GM12878 (cell line): ENCODE measurements around the gene STAMBPL1. TPM values are rescaled to one million over a fixed set of nuclear protein-coding genes. Genes with fewer than 3 reads are reported as not detected.

Experiments used
- ATAC-seq: fragments of 200-7000 bp; cut with Tn5 transposase; 3 replicates; pipeline ENCODE4 v1.9.1; 2020; ENCODE audit warnings: mild to moderate bottlenecking, moderate library complexity
- BruUV-seq: library from RNA; stranded (reverse); fragments of 400-500 nt; replicated peaks from 2 replicates; lab custom pipeline; 2021; lab: Mats Ljungman, UMichigan
- CTCF ChIA-PET: fragments of 300-600 bp; sonication (Branson Sonifier 250); formaldehyde crosslinking; extraction: SDS; loops from one replicate; lab custom pipeline; 2021; ENCODE audit warnings: inconsistent platforms; lab: Yijun Ruan, JAX
- POLR2A ChIA-PET: fragments of 350-600 bp; formaldehyde crosslinking; extraction: SDS; loops from one replicate; lab custom pipeline; 2021; ENCODE audit warnings: inconsistent platforms; lab: Charles Lee
- RAD21 ChIA-PET: fragments of 300-600 bp; sonication (Branson Sonifier 250); formaldehyde crosslinking; loops from one replicate; lab custom pipeline; 2023; ENCODE audit warnings: antibody characterized with exemption; ENCODE audit not compliant: unreplicated experiment; lab: Charles Lee
- SMC1A ChIA-PET: fragments of 300-600 bp; sonication (Branson Sonifier 250); formaldehyde crosslinking; loops from one replicate; lab custom pipeline; 2023; ENCODE audit not compliant: unreplicated experiment, uncharacterized antibody; lab: Charles Lee
- DNase-seq: peaks from one replicate; pipeline ENCODE4 v3.0.0-alpha.2; 2011; ENCODE audit warnings: low read depth, low spot score
- FAIRE-seq: peaks from 3 replicates; lab custom pipeline; 2011; peaks lifted over from hg19 to GRCh38; lab: Jason Lieb, UNC
- H2AFZ ChIP-seq: 2 replicates; pipeline ENCODE4 v1.6.0; 2011; ENCODE audit warnings: low read depth, low read length, control low read depth; ENCODE audit not compliant: control insufficient read depth
- H3K27ac ChIP-seq: 2 replicates; pipeline ENCODE4 v1.5.1; 2011; ENCODE audit warnings: control low read depth; ENCODE audit not compliant: control insufficient read depth, insufficient read depth
- H3K27me3 ChIP-seq, 2 experiments: replicated peaks in 1 of 2; 2 replicates each; pipeline versions ENCODE4 v1.6.0 to v1.6.1; 2011; ENCODE audit warnings: low read length in 1 of 2; ENCODE audit not compliant: control insufficient read depth in 2 of 2, insufficient read depth in 2 of 2
- H3K36me3 ChIP-seq, 2 experiments: 2 replicates each; pipeline ENCODE4 v1.5.1; 2011; ENCODE audit warnings: low read length in 1 of 2; ENCODE audit not compliant: control insufficient read depth in 2 of 2, insufficient read depth in 2 of 2
- H3K4me1 ChIP-seq: 2 replicates; pipeline ENCODE4 v1.6.1; 2011; ENCODE audit warnings: mild to moderate bottlenecking, low read length, moderate library complexity, mixed read lengths; ENCODE audit not compliant: control insufficient read depth, insufficient read depth
- H3K4me2 ChIP-seq: 2 replicates; pipeline ENCODE4 v1.6.0; 2011; ENCODE audit warnings: control low read depth; ENCODE audit not compliant: control insufficient read depth, insufficient read depth
- H3K4me3 ChIP-seq: fragments of 200-600 bp; sonication (generic); 2 replicates; pipeline ENCODE4 v1.5.1; 2016
- H3K79me2 ChIP-seq: 2 replicates; pipeline ENCODE4 v1.6.0; 2011; ENCODE audit warnings: low read length; ENCODE audit not compliant: control insufficient read depth, insufficient read depth
- H3K9ac ChIP-seq: 2 replicates; pipeline ENCODE4 v1.8.0; 2011; ENCODE audit warnings: low read length, control low read depth, mixed read lengths; ENCODE audit not compliant: control insufficient read depth, insufficient read depth
- H3K9me3 ChIP-seq: replicated peaks from 3 replicates; pipeline ENCODE4 v1.5.1; 2011; ENCODE audit warnings: mild to moderate bottlenecking, low read length; ENCODE audit not compliant: control insufficient read depth, insufficient read depth
- H4K20me1 ChIP-seq: 2 replicates; pipeline ENCODE4 v1.6.0; 2011; ENCODE audit not compliant: control insufficient read depth, insufficient read depth
- BHLHE40 ChIP-seq, 2 experiments: fragments of 450-650 bp in 1 of 2; IDR thresholded peaks; 2 replicates each; pipeline ENCODE4 v1.6.1; 2011 to 2017; ENCODE audit warnings: low read depth in 2 of 2, borderline replicate concordance in 1 of 2, improper control_type of control experiment in 1 of 2, low read length in 1 of 2, mild to moderate bottlenecking in 1 of 2
- CBX3 ChIP-seq: fragments of 200-600 bp; sonication (generic); IDR thresholded peaks from 2 replicates; pipeline ENCODE4 v1.6.1; 2016; ENCODE audit warnings: low read depth, borderline replicate concordance
- CEBPZ ChIP-seq: fragments of 150-350 bp; IDR thresholded peaks from 2 replicates; pipeline ENCODE4 v1.6.1; 2016; ENCODE audit warnings: low read depth, low read length
- EP300 ChIP-seq, 2 experiments: fragments of 150-350 bp in 1 of 2; IDR thresholded peaks; 2 replicates each; pipeline ENCODE4 v1.6.1; 2011 to 2012; ENCODE audit warnings: low read depth in 2 of 2, low read length in 2 of 2, borderline replicate concordance in 1 of 2, improper control_type of control experiment in 1 of 2, inconsistent platforms in 1 of 2; ENCODE audit not compliant: control insufficient read depth in 1 of 2
- IRF4 ChIP-seq: IDR thresholded peaks from 2 replicates; pipeline ENCODE4 v1.6.1; 2011; ENCODE audit warnings: low read depth, low read length
- NFXL1 ChIP-seq: fragments of 450-650 bp; IDR thresholded peaks from 2 replicates; pipeline ENCODE4 v1.6.1; 2017; ENCODE audit warnings: antibody characterized with exemption, mild to moderate bottlenecking, borderline replicate concordance
- RELB ChIP-seq: fragments of 450-650 bp; IDR thresholded peaks from 2 replicates; pipeline ENCODE4 v1.6.1; 2017; ENCODE audit warnings: low read depth, mild to moderate bottlenecking, moderate library complexity
- SMARCA5 ChIP-seq: fragments of 450-650 bp; IDR thresholded peaks from 2 replicates; pipeline ENCODE4 v1.6.1; 2017; ENCODE audit warnings: mild to moderate bottlenecking
- TCF12 ChIP-seq: IDR thresholded peaks from 2 replicates; pipeline ENCODE4 v1.6.1; 2011; ENCODE audit warnings: low read depth, mild to moderate bottlenecking, low read length
- WGBS: methylation state at CpG from one replicate; pipeline ENCODE4 v1.1.6; 2016; ENCODE audit warnings: low lambda C conversion rate; ENCODE audit not compliant: insufficient replicate concordance, insufficient coverage; ENCODE audit errors: missing lambda C conversion rate; 5-methylcytosine and 5-hydroxymethylcytosine counted together
- in situ Hi-C: fragments of 300-500 bp; cut with MboI; formaldehyde crosslinking; loops from 9 replicates; pipeline ENCODE4 v1.14.3; 2018; ENCODE audit warnings: mixed read lengths
- intact Hi-C: fragments of 100-400 bp; cut with micrococcal nuclease; formaldehyde crosslinking; loops from one replicate; pipeline ENCODE4 v1.14.2; 2022; ENCODE audit not compliant: unreplicated experiment
- polyA plus RNA-seq, 11 experiments: library from polyadenylated mRNA; depleted of rRNA in 4 of 11; unstranded in 6 of 11; stranded (reverse) in 5 of 11; fragments of >200 nt; fragmentation: Nextera tagmentation in 4 of 11; fragmentation: Illumina TruSeq in 1 of 11; extraction: Ambion mirVana in 4 of 11; extraction: Trizol in 1 of 11; gene quantifications; 1 replicate in 1 of 11; 2 replicates in 10 of 11; pipeline versions ENCODE4 v1.2.1 to v1.2.3, GENCODE V29; 2011 to 2016; ENCODE audit warnings: inconsistent platforms in 2 of 11, missing spikeins in 2 of 11, low read depth in 1 of 11
- total RNA-seq, 4 experiments: library from RNA; depleted of rRNA in 3 of 4; stranded (reverse); fragments of >200 nt in 3 of 4; fragmentation: Illumina TruSeq in 1 of 4; extraction: Trizol in 1 of 4; gene quantifications; 2 replicates each; pipeline versions ENCODE4 v1.2.1 to v1.2.3, GENCODE V29; 2013 to 2021
- TF ChIP-seq, protein P1 (sequence below): fragments of 450-650 bp; formaldehyde crosslinking; IDR thresholded peaks from 2 replicates; pipeline ENCODE4 v1.5.0; 2022; ENCODE audit warnings: mild to moderate bottlenecking, missing genetic modification characterization
- TF ChIP-seq, protein P2 (sequence below): fragments of 450-650 bp; conservative IDR thresholded peaks from 2 replicates; pipeline ENCODE4 v1.6.1; 2017; ENCODE audit warnings: mild to moderate bottlenecking, moderate library complexity

The STAMBPL1 gene
- total and polyA plus RNA-seq, 10 of the 15 experiments (the other 5 are each of a cell fraction or from before 2014, with no cell fraction given), result 7.5 to 44.1 (median 25.4) TPM

DNA sequence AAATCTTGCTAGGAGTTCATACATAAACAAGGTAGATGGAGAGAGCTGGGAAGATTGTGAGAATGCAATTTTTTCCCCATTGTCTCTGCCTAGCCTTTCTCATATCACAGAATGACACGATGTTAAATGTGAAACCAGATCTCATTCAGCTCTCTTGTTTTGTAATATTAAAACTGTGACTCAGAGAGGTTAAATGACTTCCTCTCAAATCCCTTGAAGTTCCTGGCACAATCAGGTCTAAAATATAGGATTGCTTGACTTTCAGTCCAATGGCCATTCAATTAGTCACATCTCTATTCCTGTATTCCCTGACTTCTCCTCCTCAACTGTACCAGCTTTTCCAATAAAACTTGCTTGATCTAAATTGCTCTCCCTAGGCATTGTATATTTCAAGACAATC, 31.5 kb upstream of the STAMBPL1 start (continued):
- no peak for TF ChIP-seq CEBPZ
- TF ChIP-seq, protein P1, sequence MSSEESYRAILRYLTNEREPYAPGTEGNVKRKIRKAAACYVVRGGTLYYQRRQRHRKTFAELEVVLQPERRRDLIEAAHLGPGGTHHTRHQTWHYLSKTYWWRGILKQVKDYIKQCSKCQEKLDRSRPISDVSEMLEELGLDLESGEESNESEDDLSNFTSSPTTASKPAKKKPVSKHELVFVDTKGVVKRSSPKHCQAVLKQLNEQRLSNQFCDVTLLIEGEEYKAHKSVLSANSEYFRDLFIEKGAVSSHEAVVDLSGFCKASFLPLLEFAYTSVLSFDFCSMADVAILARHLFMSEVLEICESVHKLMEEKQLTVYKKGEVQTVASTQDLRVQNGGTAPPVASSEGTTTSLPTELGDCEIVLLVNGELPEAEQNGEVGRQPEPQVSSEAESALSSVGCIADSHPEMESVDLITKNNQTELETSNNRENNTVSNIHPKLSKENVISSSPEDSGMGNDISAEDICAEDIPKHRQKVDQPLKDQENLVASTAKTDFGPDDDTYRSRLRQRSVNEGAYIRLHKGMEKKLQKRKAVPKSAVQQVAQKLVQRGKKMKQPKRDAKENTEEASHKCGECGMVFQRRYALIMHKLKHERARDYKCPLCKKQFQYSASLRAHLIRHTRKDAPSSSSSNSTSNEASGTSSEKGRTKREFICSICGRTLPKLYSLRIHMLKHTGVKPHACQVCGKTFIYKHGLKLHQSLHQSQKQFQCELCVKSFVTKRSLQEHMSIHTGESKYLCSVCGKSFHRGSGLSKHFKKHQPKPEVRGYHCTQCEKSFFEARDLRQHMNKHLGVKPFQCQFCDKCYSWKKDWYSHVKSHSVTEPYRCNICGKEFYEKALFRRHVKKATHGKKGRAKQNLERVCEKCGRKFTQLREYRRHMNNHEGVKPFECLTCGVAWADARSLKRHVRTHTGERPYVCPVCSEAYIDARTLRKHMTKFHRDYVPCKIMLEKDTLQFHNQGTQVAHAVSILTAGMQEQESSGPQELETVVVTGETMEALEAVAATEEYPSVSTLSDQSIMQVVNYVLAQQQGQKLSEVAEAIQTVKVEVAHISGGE (CRISPR knock-in tag), result no peak
- TF ChIP-seq NFXL1, result no peak
- no peak for TF ChIP-seq SMARCA5

DNA sequence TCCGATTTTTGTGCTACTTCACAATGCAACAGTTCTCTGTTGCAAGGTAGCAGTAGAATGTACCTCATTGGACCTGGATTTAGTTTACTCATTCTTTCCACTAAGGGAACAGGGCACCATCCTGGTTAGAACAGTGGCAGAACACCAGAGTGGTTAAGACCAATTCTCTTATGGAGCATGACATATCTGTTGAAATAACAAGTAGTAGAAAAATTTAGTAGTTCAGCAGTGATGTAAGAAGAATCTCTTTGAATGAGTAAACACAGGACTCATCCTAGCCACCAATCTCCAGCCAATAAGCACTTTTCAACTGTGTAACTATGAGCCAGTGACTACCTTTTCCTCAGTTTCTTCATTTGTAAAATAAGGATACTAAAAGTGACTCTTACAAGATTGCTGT, 30.8 kb upstream of the STAMBPL1 start:
- in situ Hi-C loops (no loop called here), intact Hi-C loops (no loop called here)
- Histone ChIP-seq H3K79me2 (no peaks in the 10 kb centered on the region), H3K4me3 (no peak overlapping the region), H3K9ac (no peak overlapping the region), H2AFZ (peak overlapping the region; percentile 26; the same call in 1 of the 2 replicates), H3K9me3 (no peaks in the 10 kb centered on the region), H4K20me1 (no peaks in the 10 kb centered on the region), H3K4me1 (peaks cover 4% of the 10 kb centered on the region; the same call in 1 of the 2 replicates), H3K36me3 (no peaks in the 10 kb centered on the region), H3K27ac (no peak overlapping the region), H3K27me3 (no peaks in the 10 kb centered on the region), H3K4me2 (no peak overlapping the region)
- ATAC-seq (peak; percentile 63), FAIRE-seq (no peak), DNase-seq (no peak)
- SMC1A ChIA-PET, result interaction anchor here (0.6 to 1.1 kb wide), 2 partner anchors 10 to 1470 kb away, joined by 3 to 5 read pairs; no protein-coding TSS in a partner anchor
- WGBS, result 88% methylated on average over 1 of the region's 1 CpG
- POLR2A ChIA-PET, result interaction anchor here (0.6 kb wide), 1 partner anchor 417 kb away, joined by 3 read pairs; no protein-coding TSS in a partner anchor
- CTCF ChIA-PET, result interaction anchor here (0.7 to 2.4 kb wide), 4 partner anchors 12 to 83 kb away, joined by 3 to 13 read pairs (median 4); no protein-coding TSS in a partner anchor
- RAD21 ChIA-PET, result interaction anchor here (1.1 kb wide), 1 partner anchor 12 kb away, joined by 11 read pairs; no protein-coding TSS in a partner anchor
- BruUV-seq, result no TSS peak
- TF ChIP-seq RELB (no peak), CBX3 (no peak), IRF4 (no peak), BHLHE40 (IDR thresholded peaks at IDR 0.05; ENCODE audit: borderline replicate concordance in 1 of 2, low read depth in 2 of 2, low read length in 1 of 2) (no peak), EP300 (IDR thresholded peaks at IDR 0.05; ENCODE audit: borderline replicate concordance in 1 of 2, control insufficient read depth in 1 of 2, low read depth in 2 of 2, low read length in 2 of 2) (no peak), TCF12 (no peak)
- TF ChIP-seq, protein P2, sequence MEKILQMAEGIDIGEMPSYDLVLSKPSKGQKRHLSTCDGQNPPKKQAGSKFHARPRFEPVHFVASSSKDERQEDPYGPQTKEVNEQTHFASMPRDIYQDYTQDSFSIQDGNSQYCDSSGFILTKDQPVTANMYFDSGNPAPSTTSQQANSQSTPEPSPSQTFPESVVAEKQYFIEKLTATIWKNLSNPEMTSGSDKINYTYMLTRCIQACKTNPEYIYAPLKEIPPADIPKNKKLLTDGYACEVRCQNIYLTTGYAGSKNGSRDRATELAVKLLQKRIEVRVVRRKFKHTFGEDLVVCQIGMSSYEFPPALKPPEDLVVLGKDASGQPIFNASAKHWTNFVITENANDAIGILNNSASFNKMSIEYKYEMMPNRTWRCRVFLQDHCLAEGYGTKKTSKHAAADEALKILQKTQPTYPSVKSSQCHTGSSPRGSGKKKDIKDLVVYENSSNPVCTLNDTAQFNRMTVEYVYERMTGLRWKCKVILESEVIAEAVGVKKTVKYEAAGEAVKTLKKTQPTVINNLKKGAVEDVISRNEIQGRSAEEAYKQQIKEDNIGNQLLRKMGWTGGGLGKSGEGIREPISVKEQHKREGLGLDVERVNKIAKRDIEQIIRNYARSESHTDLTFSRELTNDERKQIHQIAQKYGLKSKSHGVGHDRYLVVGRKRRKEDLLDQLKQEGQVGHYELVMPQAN, result no peak
